CD4-positive, alpha-beta T cell (primary cell): ENCODE measurements around the gene TTC21A. TPM values are rescaled to one million over a fixed set of nuclear protein-coding genes. Genes with fewer than 3 reads are reported as not detected.

Experiments used
- ATAC-seq: fragments of 200-7000 bp; cut with Tn5 transposase; one replicate; pipeline ENCODE4 v1.10.0; 2022; ENCODE audit warnings: mild to moderate bottlenecking; ENCODE audit not compliant: poor library complexity
- CTCF ChIA-PET: fragments of 350-600 bp; sonication (Branson Sonifier 250); formaldehyde crosslinking; loops from one replicate; lab custom pipeline; 2021; ENCODE audit warnings: antibody characterized with exemption, inconsistent platforms; lab: Charles Lee
- POLR2A ChIA-PET: fragments of 350-600 bp; sonication (Branson Sonifier 250); formaldehyde crosslinking; loops from one replicate; lab custom pipeline; 2021; ENCODE audit warnings: antibody characterized with exemption, inconsistent platforms; lab: Charles Lee
- DNase-seq, 14 experiments: peaks; one replicate each; pipeline ENCODE4 v3.0.0-alpha.2; 2013 to 2020; ENCODE audit warnings: mixed read lengths in 2 of 14
- H3K27ac ChIP-seq, 2 donors: one replicate each; pipeline versions ENCODE4 v1.5.1 to v1.7.0; 2013; ENCODE audit warnings: low read length in 2 of 2, low read depth in 1 of 2, mild to moderate bottlenecking in 1 of 2
- H3K27me3 ChIP-seq, 2 experiments: 1 replicate in 1 of 2; 2 replicates in 1 of 2; pipeline versions ENCODE4 v1.6.1 to v1.7.0; 2013; ENCODE audit warnings: low read length in 2 of 2, control low read depth in 1 of 2, mild to moderate bottlenecking in 1 of 2, moderate library complexity in 1 of 2; ENCODE audit not compliant: insufficient read depth in 2 of 2, control insufficient read depth in 1 of 2
- H3K36me3 ChIP-seq: one replicate; pipeline ENCODE4 v1.6.1; 2013; ENCODE audit warnings: low read length, control low read depth; ENCODE audit not compliant: insufficient read depth
- H3K4me1 ChIP-seq: one replicate; pipeline ENCODE4 v1.6.1; 2013; ENCODE audit warnings: low read length, control low read depth; ENCODE audit not compliant: insufficient read depth
- H3K4me3 ChIP-seq: one replicate; pipeline ENCODE4 v1.5.1; 2013; ENCODE audit warnings: mild to moderate bottlenecking, low read length, moderate library complexity
- H3K9me3 ChIP-seq, 2 experiments: 1 replicate in 1 of 2; 2 replicates in 1 of 2; pipeline versions ENCODE4 v1.6.1 to v1.7.0; 2013; ENCODE audit warnings: low read length in 2 of 2, mild to moderate bottlenecking in 2 of 2, control low read depth in 1 of 2, moderate library complexity in 1 of 2; ENCODE audit not compliant: control insufficient read depth in 1 of 2, insufficient read depth in 1 of 2
- H3K27ac Mint-ChIP-seq: one replicate; pipeline ENCODE4 v1.8.0; 2020; ENCODE audit warnings: mixed read lengths
- H3K27me3 Mint-ChIP-seq: one replicate; pipeline ENCODE4 v1.8.0; 2021; ENCODE audit warnings: mixed read lengths
- H3K36me3 Mint-ChIP-seq: one replicate; pipeline ENCODE4 v1.8.0; 2021; ENCODE audit warnings: low read depth, mixed read lengths
- H3K4me1 Mint-ChIP-seq: one replicate; pipeline ENCODE4 v1.8.0; 2021; ENCODE audit warnings: low read depth, mixed read lengths
- H3K4me3 Mint-ChIP-seq: one replicate; pipeline ENCODE4 v1.8.0; 2020; ENCODE audit warnings: mild to moderate bottlenecking, mixed read lengths
- H3K9me3 Mint-ChIP-seq: one replicate; pipeline ENCODE4 v1.8.0; 2020; ENCODE audit warnings: mixed read lengths
- intact Hi-C, 2 experiments: fragments of 100-400 bp; cut with DNase I in 1 of 2; cut with micrococcal nuclease in 1 of 2; formaldehyde crosslinking; loops; one replicate each; pipeline versions ENCODE4 v1.15.1 to v1.9.0; 2023 to 2025; cut with DNase I, micrococcal nuclease
- total RNA-seq, 174 experiments: library from RNA in 2 of 174; stranded (reverse) in 2 of 174; gene quantifications; one replicate each; pipeline ENCODE4 v1.2.3 and lab custom pipeline; 2021 to 2026
- TF ChIP-seq, protein P1 (sequence below): fragments of 200-600 bp; IDR thresholded peaks from one replicate; pipeline ENCODE4 v1.8.0; 2022; ENCODE audit warnings: antibody characterized with exemption, mild to moderate bottlenecking

Gene TTC21A
- total RNA-seq, 2 experiments from 2014 or later = 4.1 to 5.2 TPM

GRCh38 chr3:39063143-39063542 is 44.3 kb upstream of the TTC21A start:
- CTCF ChIA-PET = no interaction called here
- H3K4me1 Mint-ChIP-seq = peaks cover 50% of the 10 kb centered on the region

DNA sequence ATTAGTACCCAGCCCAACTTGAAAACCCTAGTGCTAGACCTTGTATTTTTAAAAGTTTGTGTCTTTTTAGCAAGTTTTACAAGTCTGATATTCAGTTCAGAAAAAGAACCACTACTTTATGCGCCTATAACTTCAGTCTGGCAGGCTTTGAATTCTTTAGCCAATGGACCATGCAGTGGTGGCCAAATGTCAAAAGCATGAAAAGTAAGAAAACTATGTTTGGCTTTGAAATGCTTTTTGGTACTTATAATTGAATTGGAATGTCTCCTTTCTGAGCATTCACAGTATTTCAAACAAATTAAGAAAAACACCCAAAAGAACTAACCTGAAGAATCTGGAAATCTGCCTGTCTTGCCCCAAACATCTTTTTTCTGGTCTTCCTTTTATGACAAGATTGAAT is 42.8 kb upstream of the TTC21A start:
- Mint-ChIP-seq H3K9me3 (peaks cover 2% of the 10 kb centered on the region), H3K4me1 (peaks cover 38% of the 10 kb centered on the region), H3K36me3 (peaks cover 73% of the 10 kb centered on the region), H3K4me3 (no peak overlapping the region), H3K27ac (no peak overlapping the region), H3K27me3 (no peaks in the 10 kb centered on the region)
- Histone ChIP-seq H3K27ac (no peak overlapping the region), H3K9me3 (no peaks in the 10 kb centered on the region), H3K4me3 (no peak overlapping the region), H3K27me3 (no peaks in the 10 kb centered on the region), H3K36me3 (peaks cover 57% of the 10 kb centered on the region), H3K4me1 (peaks cover 3% of the 10 kb centered on the region)
- ATAC-seq (no peak), DNase-seq (no peak)
- ChIA-PET CTCF (no interaction called here), POLR2A (no interaction called here)
- intact Hi-C loops = no loop called here
- TF ChIP-seq, protein P1, sequence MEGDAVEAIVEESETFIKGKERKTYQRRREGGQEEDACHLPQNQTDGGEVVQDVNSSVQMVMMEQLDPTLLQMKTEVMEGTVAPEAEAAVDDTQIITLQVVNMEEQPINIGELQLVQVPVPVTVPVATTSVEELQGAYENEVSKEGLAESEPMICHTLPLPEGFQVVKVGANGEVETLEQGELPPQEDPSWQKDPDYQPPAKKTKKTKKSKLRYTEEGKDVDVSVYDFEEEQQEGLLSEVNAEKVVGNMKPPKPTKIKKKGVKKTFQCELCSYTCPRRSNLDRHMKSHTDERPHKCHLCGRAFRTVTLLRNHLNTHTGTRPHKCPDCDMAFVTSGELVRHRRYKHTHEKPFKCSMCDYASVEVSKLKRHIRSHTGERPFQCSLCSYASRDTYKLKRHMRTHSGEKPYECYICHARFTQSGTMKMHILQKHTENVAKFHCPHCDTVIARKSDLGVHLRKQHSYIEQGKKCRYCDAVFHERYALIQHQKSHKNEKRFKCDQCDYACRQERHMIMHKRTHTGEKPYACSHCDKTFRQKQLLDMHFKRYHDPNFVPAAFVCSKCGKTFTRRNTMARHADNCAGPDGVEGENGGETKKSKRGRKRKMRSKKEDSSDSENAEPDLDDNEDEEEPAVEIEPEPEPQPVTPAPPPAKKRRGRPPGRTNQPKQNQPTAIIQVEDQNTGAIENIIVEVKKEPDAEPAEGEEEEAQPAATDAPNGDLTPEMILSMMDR = no peak

More at GRCh38 chr3:39063143-39063542, 44.3 kb upstream of the TTC21A start:
- Histone ChIP-seq H3K4me3 (no peak overlapping the region), H3K27ac (no peak overlapping the region), H3K9me3 (no peaks in the 10 kb centered on the region), H3K27me3 (no peaks in the 10 kb centered on the region), H3K36me3 (peaks cover 44% of the 10 kb centered on the region), H3K4me1 (peaks cover 3% of the 10 kb centered on the region)
- TF ChIP-seq, protein P1 = no peak
- H3K4me3 Mint-ChIP-seq = no peak overlapping the region
- peaks cover 69% of the 10 kb centered on the region for H3K36me3 Mint-ChIP-seq
- POLR2A ChIA-PET = no interaction called here
- H3K27me3 Mint-ChIP-seq = no peaks in the 10 kb centered on the region
- no peak for DNase-seq
- H3K9me3 Mint-ChIP-seq = peaks cover 2% of the 10 kb centered on the region
- H3K27ac Mint-ChIP-seq = no peak overlapping the region
- intact Hi-C loops = no loop called here
- no peak for ATAC-seq

DNA sequence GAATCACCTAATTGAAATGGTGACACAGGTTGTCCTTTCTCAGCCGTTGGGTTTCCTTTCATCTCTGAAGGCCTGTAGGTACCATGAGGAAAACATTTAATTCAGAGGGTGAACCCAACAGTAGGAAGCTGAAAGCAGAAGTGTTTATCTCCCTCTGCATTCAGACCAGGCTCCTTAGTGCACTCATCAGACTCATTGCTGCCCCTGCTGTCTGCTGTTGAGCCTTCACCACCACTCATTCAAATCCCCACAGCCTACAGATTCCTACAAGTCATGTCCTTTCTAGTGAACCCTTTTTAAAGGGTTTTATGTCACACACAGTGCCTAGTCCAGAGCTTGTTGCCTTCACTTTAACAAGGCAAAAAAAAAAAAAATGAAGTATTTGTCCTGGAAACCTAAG is 42.3 kb upstream of the TTC21A start:
- ATAC-seq (peak; percentile 79), DNase-seq (peak in 4 of 14 experiments; percentile 12 to 56 (median 36))
- intact Hi-C loops = no loop called here
- H3K9me3 Mint-ChIP-seq = peaks cover 2% of the 10 kb centered on the region
- peaks cover 34% of the 10 kb centered on the region for H3K4me1 Mint-ChIP-seq
- no peaks in the 10 kb centered on the region for H3K27me3 Mint-ChIP-seq
- H3K27me3 ChIP-seq = no peaks in the 10 kb centered on the region
- H3K36me3 ChIP-seq = peaks cover 61% of the 10 kb centered on the region
- ChIA-PET CTCF (interaction anchor here (0.9 to 1.0 kb wide), 2 partner anchors 11 to 16 kb away, joined by 3 to 4 read pairs; no protein-coding TSS in a partner anchor), POLR2A (no interaction called here)
- H3K4me3 Mint-ChIP-seq = no peak overlapping the region
- no peak overlapping the region for H3K4me3 ChIP-seq
- H3K4me1 ChIP-seq = peaks cover 3% of the 10 kb centered on the region
- no peak overlapping the region for H3K27ac ChIP-seq
- no peak overlapping the region for H3K27ac Mint-ChIP-seq
- no peaks in the 10 kb centered on the region for H3K9me3 ChIP-seq
- TF ChIP-seq, protein P1 = peak; percentile 14
- H3K36me3 Mint-ChIP-seq = peaks cover 78% of the 10 kb centered on the region
